GM12878 (cell line): ENCODE results near the gene ALDH3B2. TPM values are rescaled to one million over a fixed set of nuclear protein-coding genes. Genes with fewer than 3 reads are reported as not detected.

Experiments
- ATAC-seq: fragments of 200-7000 bp; cut with Tn5 transposase; 3 replicates; pipeline ENCODE4 v1.9.1; 2020; ENCODE audit warnings: mild to moderate bottlenecking, moderate library complexity
- Bru-seq: library from RNA; stranded (reverse); fragments of 400-500 nt; gene quantifications from one replicate; lab custom pipeline; 2021; lab: Mats Ljungman, UMichigan
- BruChase-seq, 2 experiments: library from RNA; stranded (reverse); fragments of 400-500 nt; gene quantifications; one replicate each; lab custom pipeline; 2021; lab: Mats Ljungman, UMichigan
- BruUV-seq: library from RNA; stranded (reverse); fragments of 400-500 nt; replicated peaks from 2 replicates; lab custom pipeline; 2021; lab: Mats Ljungman, UMichigan
- CTCF ChIA-PET: fragments of 300-600 bp; sonication (Branson Sonifier 250); formaldehyde crosslinking; extraction: SDS; loops from one replicate; lab custom pipeline; 2021; ENCODE audit warnings: inconsistent platforms; lab: Yijun Ruan, JAX
- POLR2A ChIA-PET: fragments of 350-600 bp; formaldehyde crosslinking; extraction: SDS; loops from one replicate; lab custom pipeline; 2021; ENCODE audit warnings: inconsistent platforms; lab: Charles Lee
- RAD21 ChIA-PET: fragments of 300-600 bp; sonication (Branson Sonifier 250); formaldehyde crosslinking; loops from one replicate; lab custom pipeline; 2023; ENCODE audit warnings: antibody characterized with exemption; ENCODE audit not compliant: unreplicated experiment; lab: Charles Lee
- SMC1A ChIA-PET: fragments of 300-600 bp; sonication (Branson Sonifier 250); formaldehyde crosslinking; loops from one replicate; lab custom pipeline; 2023; ENCODE audit not compliant: unreplicated experiment, uncharacterized antibody; lab: Charles Lee
- DNase-seq: peaks from one replicate; pipeline ENCODE4 v3.0.0-alpha.2; 2011; ENCODE audit warnings: low read depth, low spot score
- FAIRE-seq: peaks from 3 replicates; lab custom pipeline; 2011; peaks lifted over from hg19 to GRCh38; lab: Jason Lieb, UNC
- H2AFZ ChIP-seq: 2 replicates; pipeline ENCODE4 v1.6.0; 2011; ENCODE audit warnings: low read depth, low read length, control low read depth; ENCODE audit not compliant: control insufficient read depth
- H3K27ac ChIP-seq: 2 replicates; pipeline ENCODE4 v1.5.1; 2011; ENCODE audit warnings: control low read depth; ENCODE audit not compliant: control insufficient read depth, insufficient read depth
- H3K27me3 ChIP-seq, 2 experiments: replicated peaks in 1 of 2; 2 replicates each; pipeline versions ENCODE4 v1.6.0 to v1.6.1; 2011; ENCODE audit warnings: low read length in 1 of 2; ENCODE audit not compliant: control insufficient read depth in 2 of 2, insufficient read depth in 2 of 2
- H3K36me3 ChIP-seq, 2 experiments: 2 replicates each; pipeline ENCODE4 v1.5.1; 2011; ENCODE audit warnings: low read length in 1 of 2; ENCODE audit not compliant: control insufficient read depth in 2 of 2, insufficient read depth in 2 of 2
- H3K4me1 ChIP-seq: 2 replicates; pipeline ENCODE4 v1.6.1; 2011; ENCODE audit warnings: mild to moderate bottlenecking, low read length, moderate library complexity, mixed read lengths; ENCODE audit not compliant: control insufficient read depth, insufficient read depth
- H3K4me2 ChIP-seq: 2 replicates; pipeline ENCODE4 v1.6.0; 2011; ENCODE audit warnings: control low read depth; ENCODE audit not compliant: control insufficient read depth, insufficient read depth
- H3K4me3 ChIP-seq: fragments of 200-600 bp; sonication (generic); 2 replicates; pipeline ENCODE4 v1.5.1; 2016
- H3K79me2 ChIP-seq: 2 replicates; pipeline ENCODE4 v1.6.0; 2011; ENCODE audit warnings: low read length; ENCODE audit not compliant: control insufficient read depth, insufficient read depth
- H3K9ac ChIP-seq: 2 replicates; pipeline ENCODE4 v1.8.0; 2011; ENCODE audit warnings: low read length, control low read depth, mixed read lengths; ENCODE audit not compliant: control insufficient read depth, insufficient read depth
- H3K9me3 ChIP-seq: replicated peaks from 3 replicates; pipeline ENCODE4 v1.5.1; 2011; ENCODE audit warnings: mild to moderate bottlenecking, low read length; ENCODE audit not compliant: control insufficient read depth, insufficient read depth
- H4K20me1 ChIP-seq: 2 replicates; pipeline ENCODE4 v1.6.0; 2011; ENCODE audit not compliant: control insufficient read depth, insufficient read depth
- BRCA1 ChIP-seq: IDR thresholded peaks from 2 replicates; pipeline ENCODE4 v1.6.1; 2011; ENCODE audit warnings: low read depth, low read length, improper control_type of control experiment
- CHD1 ChIP-seq: IDR thresholded peaks from 2 replicates; pipeline ENCODE4 v1.6.1; 2012; ENCODE audit warnings: low read depth, low read length, improper control_type of control experiment
- ETV6 ChIP-seq, 2 experiments: fragments of 450-650 bp in 1 of 2; IDR thresholded peaks in 1 of 2; conservative IDR thresholded peaks in 1 of 2; 2 replicates each; pipeline ENCODE4 v1.6.1; 2014; ENCODE audit warnings: antibody characterized with exemption in 1 of 2, borderline replicate concordance in 1 of 2, low read depth in 1 of 2, mild to moderate bottlenecking in 1 of 2, moderate library complexity in 1 of 2
- HDGF ChIP-seq: fragments of 450-650 bp; IDR thresholded peaks from 2 replicates; pipeline ENCODE4 v1.6.1; 2016; ENCODE audit warnings: antibody characterized with exemption
- NKRF ChIP-seq: fragments of 450-650 bp; conservative IDR thresholded peaks from 2 replicates; pipeline ENCODE4 v1.6.1; 2017; ENCODE audit warnings: mild to moderate bottlenecking, moderate library complexity
- NR2C2 ChIP-seq: IDR thresholded peaks from 2 replicates; pipeline ENCODE4 v1.6.1; 2011; ENCODE audit warnings: borderline replicate concordance, low read depth; ENCODE audit not compliant: control insufficient read depth, insufficient read length
- PRDM15 ChIP-seq: fragments of 450-650 bp; formaldehyde crosslinking; IDR thresholded peaks from 2 replicates; pipeline ENCODE4 v1.4.0; 2020; ENCODE audit warnings: mild to moderate bottlenecking, moderate library complexity
- RAD51 ChIP-seq: fragments of 450-650 bp; IDR thresholded peaks from 2 replicates; pipeline ENCODE4 v1.6.1; 2016; ENCODE audit warnings: moderate library complexity, mild to moderate bottlenecking, inconsistent platforms
- RELB ChIP-seq: fragments of 450-650 bp; IDR thresholded peaks from 2 replicates; pipeline ENCODE4 v1.6.1; 2017; ENCODE audit warnings: low read depth, mild to moderate bottlenecking, moderate library complexity
- RUNX3 ChIP-seq: IDR thresholded peaks from 2 replicates; pipeline ENCODE4 v1.6.1; 2012; ENCODE audit warnings: low read length, inconsistent platforms
- SMAD1 ChIP-seq: fragments of 450-650 bp; IDR thresholded peaks from 2 replicates; pipeline ENCODE4 v1.6.1; 2018; ENCODE audit warnings: mild to moderate bottlenecking, low read depth; ENCODE audit not compliant: partially characterized antibody
- TCF3 ChIP-seq: IDR thresholded peaks from 2 replicates; pipeline ENCODE4 v1.6.1; 2012; ENCODE audit warnings: low read depth, mild to moderate bottlenecking, low read length, borderline replicate concordance; ENCODE audit not compliant: insufficient read depth
- WGBS: methylation state at CpG from one replicate; pipeline ENCODE4 v1.1.6; 2016; ENCODE audit warnings: low lambda C conversion rate; ENCODE audit not compliant: insufficient replicate concordance, insufficient coverage; ENCODE audit errors: missing lambda C conversion rate; 5-methylcytosine and 5-hydroxymethylcytosine counted together
- in situ Hi-C: fragments of 300-500 bp; cut with MboI; formaldehyde crosslinking; loops from 9 replicates; pipeline ENCODE4 v1.14.3; 2018; ENCODE audit warnings: mixed read lengths
- intact Hi-C: fragments of 100-400 bp; cut with micrococcal nuclease; formaldehyde crosslinking; loops from one replicate; pipeline ENCODE4 v1.14.2; 2022; ENCODE audit not compliant: unreplicated experiment
- long read RNA-seq, 2 experiments: library from polyadenylated mRNA; unstranded; transcript quantifications; one replicate each; pipeline ENCODE4 v2.0.0, GENCODE V29; 2019 to 2020
- polyA minus RNA-seq, 3 experiments: library from RNA; depleted of rRNA, polyadenylated mRNA; stranded (reverse); fragments of >200 nt; gene quantifications; 2 replicates each; pipeline ENCODE4 v1.2.3, GENCODE V29; 2011
- polyA plus RNA-seq, 11 experiments: library from polyadenylated mRNA; depleted of rRNA in 4 of 11; unstranded in 6 of 11; stranded (reverse) in 5 of 11; fragments of >200 nt; fragmentation: Nextera tagmentation in 4 of 11; fragmentation: Illumina TruSeq in 1 of 11; extraction: Ambion mirVana in 4 of 11; extraction: Trizol in 1 of 11; gene quantifications; 1 replicate in 1 of 11; 2 replicates in 10 of 11; pipeline versions ENCODE4 v1.2.1 to v1.2.3, GENCODE V29; 2011 to 2016; ENCODE audit warnings: inconsistent platforms in 2 of 11, missing spikeins in 2 of 11, low read depth in 1 of 11
- total RNA-seq, 4 experiments: library from RNA; depleted of rRNA in 3 of 4; stranded (reverse); fragments of >200 nt in 3 of 4; fragmentation: Illumina TruSeq in 1 of 4; extraction: Trizol in 1 of 4; gene quantifications; 2 replicates each; pipeline versions ENCODE4 v1.2.1 to v1.2.3, GENCODE V29; 2013 to 2021

Gene ALDH3B2
- total RNA-seq (2013; cell fraction: nucleolus; rRNA removed) = not detected in 2 replicates
- 0.16 and 0.17 TPM in 2 replicates for total RNA-seq (2014; rRNA removed)
- total RNA-seq (2014; rRNA removed; fragmentation: Illumina TruSeq; extraction: Trizol) = not detected in 2 replicates
- total RNA-seq (2021) = not detected in 2 replicates
- polyA plus RNA-seq (2011; ENCODE audit: low read depth) = not detected
- polyA plus RNA-seq (2011; rRNA removed) = not detected in 2 replicates
- polyA plus RNA-seq (2011; cell fraction: cytosol; rRNA removed) = not detected in 2 replicates
- not detected in 2 replicates for polyA plus RNA-seq (2011; cell fraction: nucleus; rRNA removed)
- polyA plus RNA-seq (2012) = not detected in 2 replicates
- 0.09 TPM in 1 of 2 replicates, not detected in the other for polyA plus RNA-seq (2014; fragmentation: Illumina TruSeq; extraction: Trizol)
- not detected for polyA plus RNA-seq (2014; fragmentation: Nextera tagmentation; extraction: Ambion mirVana)
- not detected in 2 replicates for polyA plus RNA-seq (2014; rRNA removed)
- polyA plus RNA-seq (2016; fragmentation: Nextera tagmentation; extraction: Ambion mirVana) = not detected
- not detected in 2 replicates for polyA minus RNA-seq (2011; rRNA and poly(A)+ RNA removed)
- not detected in 2 replicates for polyA minus RNA-seq (2011; cell fraction: cytosol; rRNA and poly(A)+ RNA removed)
- polyA minus RNA-seq (2011; cell fraction: nucleus; rRNA and poly(A)+ RNA removed) = not detected in 2 replicates
- not detected for Bru-seq, nascent RNA
- percentile 11 among the genes with signal in this experiment for BruChase-seq, experiment 1, labeled RNA remaining after a 6-hour chase
- percentile 15 among the genes with signal in this experiment for BruChase-seq, experiment 2, labeled RNA remaining after a 2-hour chase
- long read RNA-seq, experiment 1 = 0 reads
- long read RNA-seq, experiment 2, partial matches to known transcripts = 1 of 1 reads
- long read RNA-seq, experiment 2, other reads (novel, unspliced or antisense) = 0 of 1 reads

- Histone ChIP-seq H3K9ac (no peak within 1 kb of the TSS), H3K36me3 (no peaks in the 10 kb centered on the region), H3K4me2 (no peak within 1 kb of the TSS), H2AFZ (no peak within 1 kb of the TSS), H3K4me1 (no peaks in the 10 kb centered on the region), H3K4me3 (no peak within 1 kb of the TSS), H3K27ac (no peak within 1 kb of the TSS), H3K9me3 (no peaks in the 10 kb centered on the region; the same call in 2 of the 3 replicates), H4K20me1 (no peaks in the 10 kb centered on the region), H3K79me2 (no peaks in the 10 kb centered on the region), H3K27me3 (peaks cover 0 to 6% of the 10 kb centered on the region in 2 experiments; a peak in 2 of 4 replicates)
- SMC1A ChIA-PET = interaction anchor here (1.1 kb wide), 1 partner anchor 18 kb away, joined by 3 read pairs; no protein-coding TSS in a partner anchor
- no TSS peak for BruUV-seq
- RAD21 ChIA-PET = no interaction called here
- POLR2A ChIA-PET = no interaction called here
- DNase-seq (no peak), ATAC-seq (no peak), FAIRE-seq (no peak)
- in situ Hi-C loops = no loop called here
- TF ChIP-seq SMAD1 (no peak), RUNX3 (no peak), BRCA1 (no peak), NKRF (no peak), NR2C2 (no peak), PRDM15 (no peak), RELB (no peak), ETV6 (conservative IDR thresholded peaks at IDR 0.05 in 1 of 2, IDR thresholded peaks at IDR 0.05 in 1 of 2; ENCODE audit: borderline replicate concordance in 1 of 2, low read depth in 1 of 2) (no peak), HDGF (no peak), TCF3 (no peak), RAD51 (no peak), CHD1 (no peak)
- CTCF ChIA-PET = no interaction called here
- intact Hi-C loops = no loop called here
- WGBS = 55% methylated on average over 8 of the region's 8 CpGs
Observed at GRCh38 chr11:67674442-67674871, at the start of gene ALDH3B2. Gene ALDH3B2 (minus strand): TSS chr11:67674623. CDS start chr11:67666935, 7,688 bp downstream.
